ENCODE results near the gene USP43.

USP43 gene

GRCh38 chr17:9768381-9768934, 123.1 kb downstream of the USP43 start:
- intact Hi-C loops (cut with DNase I): no loop called here
- DNase-seq: peak in 2 of 42 donors; percentile 12 to 16

- intact Hi-C loops (cut with DNase I): no loop called here
- DNase-seq: no peak
These were observed 123.8 kb downstream of the USP43 start for GRCh38 chr17:9769036-9769695.

- intact Hi-C loops (cut with DNase I): no loop called here
- no peak for DNase-seq
These were observed 126.1 kb downstream of the USP43 start for GRCh38 chr17:9771465-9771864.

- no peak for DNase-seq
- intact Hi-C loops (cut with DNase I): no loop called here
These were observed 127.3 kb downstream of the USP43 start for GRCh38 chr17:9772658-9773057.

GRCh38 chr17:9776911-9777310, 131.6 kb downstream of the USP43 start:
- intact Hi-C loops (cut with DNase I): no loop called here
- DNase-seq: no peak

Measured in head of caudate nucleus (tissue), 42 donors.